GM18508 (cell line): ENCODE data around the gene ASTL.
"Not testable (repeated sequence)": the region's sequence is repeated elsewhere in the genome, so short reads cannot be mapped to it uniquely, and the experiment has no call there.

Source experiments
- ATAC-seq: cut with Tn5 transposase; IDR thresholded peaks from one replicate; pipeline ENCODE4 v1.9.1; 2021; ENCODE audit warnings: moderate number of reproducible peaks; ENCODE audit not compliant: insufficient read depth, unreplicated experiment

Gene ASTL

DNA sequence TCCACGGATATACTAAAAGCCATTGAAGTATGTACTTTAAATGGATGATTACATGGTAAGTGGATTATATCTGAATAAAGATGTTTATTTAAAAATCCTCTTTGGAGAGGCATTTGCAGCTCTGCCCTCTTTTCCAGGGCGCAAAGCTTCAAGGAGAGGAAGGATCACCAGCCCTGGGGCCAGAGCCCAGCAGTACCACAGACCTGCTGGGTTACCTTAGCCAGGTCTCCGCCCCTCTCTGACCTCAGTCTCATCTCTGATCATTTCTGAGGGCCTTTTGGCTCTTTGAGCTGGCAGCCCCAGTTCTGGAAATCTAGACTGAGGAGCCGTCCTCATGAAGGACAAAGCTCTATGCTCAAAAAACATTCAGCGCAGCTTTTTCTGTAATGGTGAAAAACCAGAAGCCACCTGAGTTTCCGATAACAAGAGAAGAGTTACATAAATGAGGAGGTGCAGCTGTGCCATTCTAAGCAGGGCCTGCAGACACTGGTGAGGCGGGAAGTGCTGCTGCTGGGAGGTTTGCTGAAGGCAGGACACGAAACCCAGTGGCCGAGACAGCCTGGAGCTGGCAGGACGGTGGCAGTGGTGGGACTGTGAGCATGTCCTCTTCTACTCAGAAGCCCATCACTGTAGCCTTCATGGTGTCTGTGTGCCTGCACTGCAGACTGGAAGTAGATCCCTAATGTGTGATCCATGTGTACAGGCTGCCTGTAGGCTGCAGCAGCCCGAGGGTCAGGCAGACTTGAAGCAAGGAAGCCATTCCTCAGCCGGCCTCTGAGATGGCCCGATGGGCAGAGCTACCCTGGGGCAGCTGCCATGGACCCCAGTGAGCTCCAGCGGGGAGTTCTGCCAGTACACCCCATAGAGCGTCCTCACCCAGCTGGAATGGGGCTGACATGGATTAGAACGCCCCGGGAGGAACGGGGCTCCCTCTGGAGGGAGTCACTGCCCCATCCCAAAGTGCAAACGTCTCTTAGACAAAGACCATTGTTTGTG, 49.7 kb downstream of the ASTL start:
- ATAC-seq = no peak

DNA sequence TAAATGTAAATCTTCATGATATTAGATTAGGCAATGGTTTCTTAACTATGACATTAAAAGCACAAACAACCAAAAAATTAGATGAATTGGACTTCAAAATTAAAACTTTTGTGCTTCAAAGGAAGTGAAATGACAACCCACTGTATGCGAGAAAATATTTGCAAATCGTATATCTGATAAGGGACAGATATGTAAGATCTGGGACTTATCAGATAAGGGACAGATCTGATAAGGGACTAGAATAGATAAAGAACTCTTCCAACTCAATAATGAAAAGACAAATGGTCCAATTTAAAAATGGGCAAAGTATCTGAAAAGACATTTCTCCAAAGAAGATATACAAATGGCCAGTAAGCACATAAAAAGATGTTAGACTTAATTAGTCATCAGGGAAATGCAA, 51.2 kb downstream of the ASTL start:
- no peak for ATAC-seq

DNA sequence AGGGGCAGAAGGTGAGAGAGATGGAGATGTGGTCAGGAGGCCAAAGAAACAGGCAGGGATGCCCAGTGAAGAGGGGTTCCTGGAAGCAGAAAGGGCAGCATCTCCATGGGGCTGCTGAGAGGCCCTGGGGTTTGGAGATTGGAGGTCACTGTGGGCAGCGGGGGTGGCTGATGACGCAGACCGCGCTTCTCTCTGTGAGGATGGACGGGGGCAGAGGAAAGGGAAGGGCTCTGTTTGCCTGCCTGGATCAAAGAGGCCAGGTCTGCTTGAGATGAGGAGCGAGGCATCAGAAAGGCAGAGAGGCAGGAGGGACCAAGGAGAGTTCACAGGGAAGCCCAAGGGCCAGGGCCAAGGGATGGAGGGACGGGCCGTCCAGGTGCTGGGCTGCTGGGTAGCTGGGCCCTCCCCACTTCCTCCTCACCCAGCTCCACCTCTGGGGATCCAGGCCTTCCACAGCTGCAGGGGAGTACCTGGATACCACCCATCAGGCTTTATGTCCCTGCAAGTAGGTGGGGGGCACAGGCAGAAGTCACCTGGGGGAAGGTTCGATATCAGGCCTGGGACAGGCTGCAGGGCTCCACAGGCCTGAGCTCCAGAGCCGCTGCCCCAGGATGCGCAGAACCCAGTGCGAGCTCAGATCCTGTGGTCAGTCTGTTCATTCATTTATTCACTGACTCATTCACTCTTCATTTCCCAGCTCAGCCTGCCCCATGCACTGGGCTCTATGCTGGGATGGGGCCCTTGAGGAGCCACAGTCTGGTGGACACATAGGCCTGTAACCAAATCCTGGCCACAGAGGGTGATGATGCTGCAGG, 52.6 kb downstream of the ASTL start:
- ATAC-seq = no peak

DNA sequence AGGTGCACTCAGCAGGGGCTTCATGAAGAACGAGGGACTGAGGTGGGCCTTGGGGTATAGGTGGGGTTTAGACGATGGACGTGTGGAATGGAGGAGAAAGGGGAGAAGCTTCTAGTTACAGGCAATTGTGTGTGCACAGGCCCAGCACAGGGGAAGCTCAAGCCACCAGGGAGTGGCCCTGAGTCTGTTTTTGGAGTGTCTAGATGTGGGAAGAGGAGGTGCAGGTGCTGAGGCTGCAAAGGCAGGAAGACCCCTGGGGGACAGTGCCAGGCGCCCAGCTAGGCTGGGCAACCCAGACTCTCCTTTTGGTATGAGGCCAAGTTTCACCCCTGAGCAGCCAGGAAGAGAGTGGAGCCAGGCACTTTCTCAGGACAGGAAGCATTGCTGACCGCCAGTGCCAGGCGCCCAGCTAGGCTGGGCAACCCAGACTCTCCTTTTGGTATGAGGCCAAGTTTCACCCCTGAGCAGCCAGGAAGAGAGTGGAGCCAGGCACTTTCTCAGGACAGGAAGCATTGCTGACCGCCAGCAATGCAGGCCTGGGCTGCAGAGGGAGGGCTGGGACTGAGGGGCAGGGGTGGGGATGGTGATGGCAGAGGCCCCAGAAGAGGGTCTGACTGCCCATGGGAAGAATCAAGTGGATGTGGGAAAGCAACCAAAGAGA, 53.3 kb downstream of the ASTL start:
- not testable (repeated sequence) for ATAC-seq

DNA sequence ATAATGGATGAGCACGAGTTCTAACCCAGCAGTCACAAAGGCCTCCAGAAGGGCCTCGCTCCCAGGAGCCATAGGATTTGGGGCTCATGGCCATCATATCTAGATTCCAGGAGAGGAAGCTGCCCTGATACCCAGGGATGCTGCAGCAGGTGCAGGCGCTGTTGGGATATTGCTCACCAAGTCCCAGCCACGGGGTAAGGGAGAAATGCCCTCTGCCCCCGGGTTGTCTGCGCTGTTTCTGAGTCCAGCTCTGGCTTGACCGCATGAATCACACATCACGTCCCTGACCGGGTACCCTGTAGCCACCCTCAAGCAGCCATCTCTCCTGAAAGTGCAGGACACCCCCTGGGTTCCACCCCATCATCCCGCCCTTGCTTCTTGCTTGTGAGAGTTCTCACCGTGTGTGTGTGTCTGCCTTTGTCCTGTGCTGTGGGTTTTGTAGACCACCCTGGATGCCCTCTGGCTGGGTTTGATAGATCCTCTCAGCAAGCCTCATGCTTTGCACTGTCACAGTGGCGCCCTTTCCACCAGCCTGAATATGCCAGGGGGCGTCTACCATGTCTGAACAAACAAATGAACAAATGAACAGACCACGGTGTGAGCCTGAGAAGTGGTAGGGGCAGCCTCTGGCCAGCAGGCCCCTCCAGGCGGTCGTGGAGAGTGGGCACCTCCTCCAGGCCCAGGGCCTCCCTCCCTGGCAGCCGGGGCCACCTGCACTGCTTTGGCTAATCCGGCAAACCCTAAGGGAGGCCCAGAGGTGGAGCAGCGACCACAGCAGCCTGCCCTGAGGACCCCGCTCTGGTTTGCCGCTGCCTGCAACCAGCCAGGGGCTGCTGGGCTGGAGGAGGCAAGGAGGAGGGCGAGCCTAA, 54.1 kb downstream of the ASTL start:
- ATAC-seq = no peak

DNA sequence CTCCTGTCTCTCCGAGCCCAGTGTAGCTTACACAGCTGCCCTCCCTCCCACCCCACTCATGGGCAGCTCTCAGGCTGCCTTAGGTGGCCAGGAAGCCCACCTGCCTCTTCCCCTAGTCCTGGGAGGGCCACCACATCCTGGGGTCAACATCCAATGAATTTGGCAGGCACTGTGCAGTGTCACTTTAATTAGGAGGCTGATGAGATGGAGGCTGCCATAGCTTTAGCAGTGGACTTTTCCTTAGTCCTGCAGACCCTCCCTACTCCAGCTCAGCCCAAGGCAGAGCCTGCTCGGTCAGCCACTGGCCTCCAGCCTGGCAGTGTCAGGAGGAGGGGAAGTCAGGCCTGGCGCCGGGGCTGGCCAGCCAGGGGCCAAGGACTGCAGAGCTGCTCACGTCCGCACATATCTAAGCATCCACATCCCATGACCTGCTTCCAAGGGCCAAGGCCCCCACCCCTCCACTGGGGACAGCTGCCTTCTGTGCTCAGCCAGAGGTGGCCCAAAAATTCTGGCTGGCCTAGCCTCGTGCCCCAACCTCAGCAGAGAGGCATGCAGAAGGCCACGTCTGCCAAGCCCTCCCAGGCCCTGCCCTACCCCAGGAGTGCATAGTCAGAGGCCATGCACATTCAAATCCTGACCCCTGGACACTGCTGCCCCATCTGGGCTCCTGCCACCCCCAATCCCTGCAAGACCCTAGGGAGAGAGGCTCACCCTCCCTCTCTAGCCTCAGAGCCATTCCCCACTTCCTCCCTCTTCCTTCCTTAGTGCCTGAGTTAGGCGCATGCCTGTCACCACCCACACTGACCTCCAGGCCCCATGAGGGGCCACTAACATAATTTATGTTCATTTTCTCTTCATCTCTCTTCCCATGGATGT, 55.0 kb downstream of the ASTL start:
- no peak for ATAC-seq

DNA sequence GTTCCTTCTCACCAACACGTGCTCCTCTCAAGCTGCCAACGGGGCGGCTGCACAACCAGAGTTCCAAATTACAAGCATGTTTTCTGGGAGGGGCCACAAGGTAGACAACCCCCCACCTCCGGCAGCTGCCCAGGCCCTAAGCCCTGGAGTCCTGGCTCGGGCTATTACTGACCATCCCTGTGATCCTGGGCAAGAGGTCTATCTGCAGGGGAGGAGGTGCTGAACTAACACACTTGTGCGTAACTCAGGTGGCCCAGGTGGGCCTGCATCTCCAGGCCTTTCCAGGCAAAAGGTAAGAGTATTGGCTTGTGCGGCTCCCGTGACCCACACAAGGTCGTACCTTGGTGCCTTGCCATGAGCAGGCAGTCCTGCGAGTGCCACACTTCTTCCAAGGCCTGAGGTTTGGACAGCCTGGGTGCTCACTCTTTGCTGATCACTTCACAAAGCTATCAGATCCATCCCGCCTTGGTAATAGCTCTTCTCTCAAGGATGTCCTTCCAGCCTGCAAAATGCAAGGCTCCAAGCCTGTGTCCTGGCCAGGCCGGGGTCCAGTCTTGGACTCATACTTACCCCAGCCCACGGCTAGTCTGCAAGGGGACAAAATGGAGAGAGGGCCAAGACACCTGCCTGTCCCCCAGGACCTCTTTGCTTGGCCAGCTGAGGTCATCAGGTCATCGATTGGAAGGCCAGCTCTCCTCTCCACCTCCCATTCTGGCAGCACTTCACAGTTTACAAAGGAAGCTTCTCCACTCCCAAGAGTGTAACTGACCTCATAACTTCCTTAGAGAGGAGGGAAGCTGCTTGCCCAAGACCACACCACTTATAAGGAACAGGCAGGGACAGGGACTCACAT, 55.9 kb downstream of the ASTL start:
- ATAC-seq = no peak

DNA sequence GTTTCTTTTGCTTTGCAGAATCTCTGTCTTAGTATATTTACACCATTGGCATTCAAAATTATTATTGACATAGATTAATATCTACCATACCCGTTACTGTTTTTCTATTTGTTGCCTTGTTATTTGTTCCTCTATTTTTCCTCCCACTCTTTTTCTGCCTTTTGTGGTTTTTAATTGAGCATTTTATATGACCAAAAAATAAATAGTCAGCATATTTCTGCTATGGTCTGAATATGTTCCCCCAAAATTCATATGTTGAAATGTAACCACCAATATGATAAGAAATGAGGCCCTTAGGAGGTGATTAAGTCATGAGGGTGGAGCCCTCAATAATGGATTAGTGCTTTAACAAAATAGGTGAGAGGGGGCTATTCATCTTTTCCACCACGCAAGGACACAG, 57.3 kb downstream of the ASTL start:
- ATAC-seq = no peak

DNA sequence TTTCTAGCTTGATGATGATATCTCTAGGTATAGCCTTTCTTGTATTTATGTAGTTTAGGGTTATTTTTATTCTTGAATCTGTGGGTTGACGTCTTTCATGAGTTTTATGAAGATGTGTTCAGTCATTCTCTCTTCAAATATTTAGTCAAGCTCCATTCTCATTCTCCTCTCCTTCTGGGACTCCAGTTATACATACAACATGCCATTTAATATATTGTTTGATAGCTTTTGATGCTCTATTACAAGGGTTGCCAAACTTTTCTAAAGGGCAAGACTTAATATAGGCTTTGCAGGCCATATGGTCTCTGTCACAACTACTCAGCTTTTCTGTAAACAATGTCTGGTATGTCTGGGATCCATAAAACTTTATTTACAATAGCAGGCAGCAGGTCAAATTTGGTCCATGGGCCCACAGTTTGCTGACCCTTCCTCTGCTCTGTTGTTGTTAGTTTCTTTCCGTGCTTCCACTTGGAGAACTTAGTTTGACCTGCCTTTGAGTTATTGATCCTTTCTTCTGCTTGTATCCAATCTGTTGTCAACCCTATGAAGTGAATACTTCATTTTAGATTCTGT, 63.0 kb downstream of the ASTL start:
- no peak for ATAC-seq

DNA sequence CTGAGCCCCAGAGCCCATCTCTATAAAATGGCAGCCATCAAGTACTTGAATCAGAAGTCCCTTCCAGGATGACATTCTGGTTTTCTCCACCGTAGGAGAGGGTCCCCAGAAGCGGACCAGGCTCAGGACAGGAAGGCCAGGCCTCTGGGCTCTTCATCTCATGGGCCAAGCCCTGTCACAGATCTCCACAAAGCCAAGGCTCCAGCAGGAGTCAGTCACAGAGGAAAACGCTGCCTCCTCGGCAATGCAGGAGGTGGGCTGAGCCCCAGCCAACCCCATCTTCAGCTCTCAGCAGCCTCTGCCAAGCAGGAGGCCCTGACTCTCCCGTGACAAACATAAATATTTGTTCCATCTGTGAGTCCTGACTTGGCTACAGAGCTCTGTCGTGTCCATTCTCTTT, 64.1 kb downstream of the ASTL start:
- no peak for ATAC-seq

DNA sequence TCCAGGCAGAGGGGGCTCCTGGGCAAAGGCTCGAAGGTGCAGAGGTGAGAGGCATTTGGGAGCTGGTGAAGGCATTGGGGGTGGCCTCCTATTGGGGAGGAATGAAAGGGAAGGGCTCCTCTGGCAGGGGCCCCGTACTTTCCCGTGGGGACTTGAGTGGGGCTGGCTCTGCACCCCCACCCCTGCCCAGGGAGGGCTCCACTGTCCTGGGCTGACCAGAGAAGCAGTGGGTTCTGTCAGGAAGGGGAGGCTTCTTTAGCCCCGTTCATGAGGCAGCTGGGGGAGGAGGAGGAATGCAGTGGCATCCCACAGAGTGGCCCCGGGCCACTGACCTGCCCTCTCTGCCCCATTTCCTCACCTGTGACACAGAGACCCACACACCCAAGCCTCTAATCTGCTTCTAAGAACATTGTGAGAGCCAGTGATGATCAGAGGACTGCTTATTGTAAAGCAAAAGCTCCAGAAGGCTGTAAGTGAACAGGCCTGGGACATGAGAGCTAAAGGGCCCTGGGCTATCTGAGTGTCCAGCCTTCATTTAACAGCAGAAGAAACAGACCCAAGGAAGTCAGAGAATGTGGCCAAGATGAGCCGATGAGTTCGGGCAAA, 65.0 kb downstream of the ASTL start:
- no peak for ATAC-seq
